K562 (cell line): ENCODE results near the gene ZNF451.

ENCODE experiments used
- CTCF ChIP-seq, 3 experiments: IDR thresholded peaks in 2 of 3; conservative IDR thresholded peaks in 1 of 3; 2 replicates each; pipeline ENCODE4 v1.5.1; 2011 to 2012; ENCODE audit warnings: low read length in 3 of 3, mild to moderate bottlenecking in 3 of 3, control low read depth in 2 of 3, improper control_type of control experiment in 1 of 3, inconsistent platforms in 1 of 3, low read depth in 1 of 3, mixed read lengths in 1 of 3, moderate library complexity in 1 of 3; ENCODE audit not compliant: insufficient read depth in 2 of 3
- HDAC2 ChIP-seq: fragments of 450-650 bp; IDR thresholded peaks from 2 replicates; pipeline ENCODE4 v1.6.1; 2016; ENCODE audit warnings: mild to moderate bottlenecking
- PHF8 ChIP-seq: fragments of 200-600 bp; sonication (generic); IDR thresholded peaks from 2 replicates; pipeline ENCODE4 v1.6.1; 2012; ENCODE audit warnings: mixed run types, mild to moderate bottlenecking, inconsistent platforms, low read length, moderate library complexity, borderline replicate concordance
- SNRNP70 ChIP-seq: fragments of 200-400 bp; formaldehyde crosslinking; optimal IDR thresholded peaks from 2 replicates; pipeline ENCODE3; 2017; ENCODE audit warnings: low read depth, low read length
- SPI1 ChIP-seq: IDR thresholded peaks from 2 replicates; pipeline ENCODE4 v1.6.1; 2011; ENCODE audit warnings: low read depth, low read length, control low read depth, borderline replicate concordance

- no peak for TF ChIP-seq HDAC2
- TF ChIP-seq PHF8 = no peak
- TF ChIP-seq CTCF (IDR thresholded peaks at IDR 0.05 in 2 of 3, conservative IDR thresholded peaks at IDR 0.05 in 1 of 3; ENCODE audit: insufficient read depth in 2 of 3, low read depth in 1 of 3, low read length in 3 of 3) = no peak
- TF ChIP-seq SNRNP70 = no peak
- TF ChIP-seq SPI1 = no peak
Observed at GRCh38 chr6:57116776-57117175, 26.8 kb downstream of the ZNF451 start.
